ENCODE data around the gene GNPTAB. TPM values are rescaled to one million over a fixed set of nuclear protein-coding genes. Genes with fewer than 3 reads are reported as not detected.
A peak's percentile ranks its signal among the peaks of the same experiment; 100 is the strongest.

Gene GNPTAB
- total RNA-seq, 1 donor from 2014 or later, result 10.9 TPM

DNA sequence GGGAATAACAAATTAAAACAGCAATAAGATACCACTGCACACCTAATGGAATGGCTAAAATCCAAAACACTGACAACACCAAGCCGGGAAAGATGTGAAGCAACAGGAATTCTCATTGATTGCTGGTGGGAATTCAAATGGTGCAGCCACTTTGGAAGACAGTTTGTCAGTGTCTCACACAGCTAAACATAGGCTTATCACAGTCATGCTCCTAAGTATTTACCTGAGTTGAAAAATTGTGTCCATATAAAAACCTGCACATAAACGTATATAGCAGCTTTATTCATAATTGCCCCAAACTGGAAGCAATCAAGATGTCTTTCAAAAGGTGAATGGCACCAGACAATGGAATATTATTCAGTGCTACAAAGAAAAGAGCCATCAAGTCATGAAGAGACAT, 21.6 kb downstream of the GNPTAB start:
- ATAC-seq, result peak; percentile 58
- no peak for DNase-seq (ENCODE audit: low spot score)

- ATAC-seq (no peak), DNase-seq (ENCODE audit: low spot score) (no peak)
Observed at GRCh38 chr12:101806265-101806664, 24.5 kb downstream of the GNPTAB start.

GRCh38 chr12:101804409-101804808, 26.4 kb downstream of the GNPTAB start:
- DNase-seq (ENCODE audit: low spot score) (no peak), ATAC-seq (no peak)

- DNase-seq (ENCODE audit: low spot score) (no peak), ATAC-seq (no peak)
Observed at GRCh38 chr12:101803978-101804377, 26.8 kb downstream of the GNPTAB start.

- DNase-seq (ENCODE audit: low spot score) (no peak), ATAC-seq (no peak)
Observed at GRCh38 chr12:101802486-101802885, 28.3 kb downstream of the GNPTAB start.

DNA sequence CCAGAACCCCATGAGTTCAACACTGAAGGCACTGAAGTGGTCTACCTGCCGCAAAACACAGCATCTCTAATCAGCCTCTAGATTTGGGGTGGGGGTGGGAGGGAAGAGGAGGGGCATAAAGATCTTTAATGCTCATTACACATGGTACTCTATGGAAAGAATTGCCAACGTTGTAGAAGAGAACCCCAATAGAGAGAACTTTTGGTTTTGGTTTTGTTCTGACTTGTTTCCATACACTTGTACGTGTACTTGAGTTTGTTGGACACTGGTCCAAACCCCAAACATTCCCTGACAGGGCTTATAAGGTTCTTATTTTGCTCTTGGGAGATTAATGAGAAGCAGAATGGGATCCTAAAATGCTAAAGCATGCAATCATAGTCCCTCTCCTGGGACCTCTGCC, 31.0 kb downstream of the GNPTAB start:
- ATAC-seq (no peak), DNase-seq (ENCODE audit: low spot score) (no peak)

- DNase-seq (ENCODE audit: low spot score) (no peak), ATAC-seq (no peak)
Observed at GRCh38 chr12:101795786-101796185, 35.0 kb downstream of the GNPTAB start.

GRCh38 chr12:101795013-101795412, 35.7 kb downstream of the GNPTAB start:
- DNase-seq (ENCODE audit: low spot score) (no peak), ATAC-seq (no peak)

- DNase-seq (ENCODE audit: low spot score), result no peak
- no peak for ATAC-seq
Observed at GRCh38 chr12:101794574-101794973, 36.2 kb downstream of the GNPTAB start.

GRCh38 chr12:101793401-101793800, 37.4 kb downstream of the GNPTAB start:
- ATAC-seq, result no peak
- no peak for DNase-seq (ENCODE audit: low spot score)

GRCh38 chr12:101792046-101792931, 38.5 kb downstream of the GNPTAB start:
- ATAC-seq, result peak; percentile 70
- no peak for DNase-seq (ENCODE audit: low spot score)

GRCh38 chr12:101789171-101789570, 41.6 kb downstream of the GNPTAB start:
- ATAC-seq (peak; percentile 67), DNase-seq (ENCODE audit: low spot score) (peak; percentile 49)

GRCh38 chr12:101785671-101786070, 45.1 kb downstream of the GNPTAB start:
- no peak for DNase-seq (ENCODE audit: low spot score)
- ATAC-seq, result no peak

GRCh38 chr12:101784376-101784775, 46.4 kb downstream of the GNPTAB start:
- DNase-seq (ENCODE audit: low spot score) (no peak), ATAC-seq (no peak)

- DNase-seq (ENCODE audit: low spot score), result no peak
- no peak for ATAC-seq
Observed at GRCh38 chr12:101783838-101784237, 46.9 kb downstream of the GNPTAB start.

- no peak for ATAC-seq
- DNase-seq (ENCODE audit: low spot score), result no peak
Observed at GRCh38 chr12:101783150-101783549, 47.6 kb downstream of the GNPTAB start.

- ATAC-seq, result no peak
- DNase-seq (ENCODE audit: low spot score), result no peak
Observed at GRCh38 chr12:101782273-101782731, 48.5 kb downstream of the GNPTAB start.

GRCh38 chr12:101781834-101782233, 48.9 kb downstream of the GNPTAB start:
- ATAC-seq, result no peak
- DNase-seq (ENCODE audit: low spot score), result no peak

GRCh38 chr12:101780599-101780998, 50.2 kb downstream of the GNPTAB start:
- ATAC-seq (no peak), DNase-seq (ENCODE audit: low spot score) (no peak)

- DNase-seq (ENCODE audit: low spot score) (no peak), ATAC-seq (no peak)
Observed at GRCh38 chr12:101779626-101780025, 51.1 kb downstream of the GNPTAB start.

DNA sequence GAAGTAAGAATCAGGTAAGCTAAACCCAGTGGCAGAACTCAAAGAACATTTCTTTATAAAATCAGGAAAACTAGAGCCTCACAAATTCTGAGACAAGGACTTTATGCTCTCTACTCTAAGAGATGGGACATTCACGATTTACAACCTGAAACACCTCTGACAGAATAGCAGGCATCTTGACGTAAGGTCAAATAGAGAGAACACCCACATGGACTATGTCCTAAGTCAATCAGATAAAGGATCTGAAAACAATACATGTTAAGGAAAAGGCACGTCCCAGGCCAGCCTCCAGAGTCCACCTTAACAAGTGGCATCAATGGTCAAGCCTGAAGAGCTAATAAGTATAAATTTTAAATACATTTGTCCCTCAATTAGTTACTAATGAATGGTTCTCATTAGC, 51.6 kb downstream of the GNPTAB start:
- no peak for DNase-seq (ENCODE audit: low spot score)
- ATAC-seq, result no peak

DNA sequence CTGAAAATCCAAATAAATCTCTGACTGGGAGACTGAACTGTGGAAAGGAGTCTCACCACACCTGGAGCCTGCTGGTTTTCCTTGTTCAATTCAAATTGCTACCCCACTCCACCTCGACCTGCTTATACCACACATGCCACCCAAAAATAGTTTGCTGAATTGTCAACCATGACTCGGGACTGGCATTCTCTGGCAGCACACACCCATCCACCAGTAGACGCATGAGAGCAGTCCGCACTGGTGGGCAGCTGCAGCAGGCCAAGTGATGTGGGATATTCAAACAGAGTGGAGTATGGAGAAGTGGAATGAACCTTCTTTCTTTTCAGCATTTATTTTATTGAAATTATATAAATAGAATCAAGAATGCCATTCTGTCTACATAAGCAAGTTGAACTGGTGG, 52.8 kb downstream of the GNPTAB start:
- ATAC-seq, result no peak
- DNase-seq (ENCODE audit: low spot score), result no peak

DNA sequence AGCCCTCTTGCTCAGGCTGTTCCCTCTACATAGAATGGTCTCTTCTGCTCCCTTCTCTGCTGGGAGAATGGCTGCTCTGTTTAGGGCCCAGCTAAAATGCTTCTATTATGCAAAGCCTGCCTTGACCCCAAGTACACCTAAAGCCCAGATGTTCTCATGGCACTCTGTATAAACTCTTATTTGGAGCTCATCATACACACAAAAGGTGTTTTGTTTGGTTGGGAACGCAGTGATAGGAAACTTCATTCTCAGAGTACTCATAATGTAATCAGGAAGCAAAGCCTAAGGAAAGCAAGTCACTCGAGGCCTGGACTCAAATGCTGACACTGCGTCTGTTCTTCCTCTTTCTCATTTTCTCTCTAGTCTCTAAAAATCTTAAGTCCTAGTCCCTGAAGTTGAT, 53.3 kb downstream of the GNPTAB start:
- ATAC-seq (no peak), DNase-seq (ENCODE audit: low spot score) (no peak)

All from left lobe of liver (tissue), 2 donors.